Measurements from ENCODE around the gene TIAM1.
A peak's percentile ranks its signal among the peaks of the same experiment; 100 is the strongest.

DNA sequence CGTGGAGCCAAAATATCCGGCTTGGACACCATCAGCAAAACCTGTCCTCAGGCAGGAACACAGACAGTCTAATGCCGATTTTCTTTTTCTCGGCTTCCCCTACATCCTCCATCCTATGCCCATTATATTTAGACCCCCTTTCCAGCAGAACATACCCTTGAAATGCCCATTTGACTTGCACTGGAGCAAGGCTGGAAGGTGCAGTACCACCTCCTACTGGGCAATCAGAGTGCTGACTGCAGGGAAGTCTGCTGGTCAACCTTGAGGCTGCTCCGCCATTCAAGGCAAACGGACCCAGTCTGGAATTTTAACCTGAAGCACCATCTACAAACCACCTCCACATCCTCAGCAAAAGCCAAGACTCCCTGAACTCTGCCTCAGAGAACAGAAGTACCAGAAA lies 79.5 kb downstream of the TIAM1 start:
- TF ChIP-seq, protein P1, sequence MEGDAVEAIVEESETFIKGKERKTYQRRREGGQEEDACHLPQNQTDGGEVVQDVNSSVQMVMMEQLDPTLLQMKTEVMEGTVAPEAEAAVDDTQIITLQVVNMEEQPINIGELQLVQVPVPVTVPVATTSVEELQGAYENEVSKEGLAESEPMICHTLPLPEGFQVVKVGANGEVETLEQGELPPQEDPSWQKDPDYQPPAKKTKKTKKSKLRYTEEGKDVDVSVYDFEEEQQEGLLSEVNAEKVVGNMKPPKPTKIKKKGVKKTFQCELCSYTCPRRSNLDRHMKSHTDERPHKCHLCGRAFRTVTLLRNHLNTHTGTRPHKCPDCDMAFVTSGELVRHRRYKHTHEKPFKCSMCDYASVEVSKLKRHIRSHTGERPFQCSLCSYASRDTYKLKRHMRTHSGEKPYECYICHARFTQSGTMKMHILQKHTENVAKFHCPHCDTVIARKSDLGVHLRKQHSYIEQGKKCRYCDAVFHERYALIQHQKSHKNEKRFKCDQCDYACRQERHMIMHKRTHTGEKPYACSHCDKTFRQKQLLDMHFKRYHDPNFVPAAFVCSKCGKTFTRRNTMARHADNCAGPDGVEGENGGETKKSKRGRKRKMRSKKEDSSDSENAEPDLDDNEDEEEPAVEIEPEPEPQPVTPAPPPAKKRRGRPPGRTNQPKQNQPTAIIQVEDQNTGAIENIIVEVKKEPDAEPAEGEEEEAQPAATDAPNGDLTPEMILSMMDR (IDR thresholded peaks at IDR 0.05; ENCODE audit: low read depth, low read length), result peak; percentile 20; the same call in 1 of the 2 replicates
- no peak for TF ChIP-seq EZH2phosphoT487 (IDR thresholded peaks at IDR 0.05; ENCODE audit: low read depth)

Measured in OCI-LY3 (cell line).